CD8-positive, alpha-beta memory T cell (primary cell): ENCODE results near the gene CHTF8. TPM values are rescaled to one million over a fixed set of nuclear protein-coding genes. Genes with fewer than 3 reads are reported as not detected.

ENCODE experiments used
- CTCF ChIA-PET: fragments of 350-600 bp; sonication (Branson Sonifier 250); formaldehyde crosslinking; loops from one replicate; lab custom pipeline; 2021; ENCODE audit warnings: antibody characterized with exemption; lab: Charles Lee
- POLR2A ChIA-PET: fragments of 350-600 bp; sonication (Branson Sonifier 250); formaldehyde crosslinking; loops from one replicate; lab custom pipeline; 2021; ENCODE audit warnings: antibody characterized with exemption; lab: Charles Lee
- DNase-seq, 5 donors: peaks; one replicate each; pipeline versions ENCODE4 v3.0.0 to v3.0.0-alpha.2; 2020 to 2022; ENCODE audit warnings: mixed read lengths in 1 of 5
- H3K27ac ChIP-seq: one replicate; pipeline ENCODE4 v1.7.0; 2013; ENCODE audit warnings: low read depth, mild to moderate bottlenecking, low read length, moderate library complexity
- H3K27me3 ChIP-seq: 2 replicates; pipeline ENCODE4 v1.7.0; 2013; ENCODE audit warnings: low read length, mild to moderate bottlenecking; ENCODE audit not compliant: insufficient read depth, poor library complexity, severe bottlenecking
- H3K36me3 ChIP-seq: 2 replicates; pipeline ENCODE4 v1.7.0; 2013; ENCODE audit warnings: mild to moderate bottlenecking, low read length, moderate library complexity; ENCODE audit not compliant: insufficient read depth
- H3K4me1 ChIP-seq: 2 replicates; pipeline ENCODE4 v1.7.0; 2013; ENCODE audit warnings: mild to moderate bottlenecking, low read length, moderate library complexity; ENCODE audit not compliant: insufficient read depth
- H3K4me3 ChIP-seq: 2 replicates; pipeline ENCODE4 v1.7.0; 2013; ENCODE audit warnings: mild to moderate bottlenecking, low read length
- H3K9me3 ChIP-seq: 2 replicates; pipeline ENCODE4 v1.7.0; 2013; ENCODE audit warnings: mild to moderate bottlenecking, low read length
- H3K27ac Mint-ChIP-seq, 8 donors: one replicate each; pipeline ENCODE4 v1.8.0; 2020 to 2021; ENCODE audit warnings: mixed read lengths in 8 of 8, mild to moderate bottlenecking in 6 of 8, inconsistent platforms in 3 of 8, moderate library complexity in 3 of 8
- H3K27me3 Mint-ChIP-seq, 2 donors: one replicate each; pipeline ENCODE4 v1.8.0; 2020 to 2021; ENCODE audit warnings: mixed read lengths in 2 of 2, mild to moderate bottlenecking in 1 of 2, moderate library complexity in 1 of 2
- H3K36me3 Mint-ChIP-seq, 3 donors: one replicate each; pipeline ENCODE4 v1.8.0; 2020 to 2021; ENCODE audit warnings: mixed read lengths in 3 of 3, inconsistent platforms in 1 of 3, mild to moderate bottlenecking in 1 of 3
- H3K4me1 Mint-ChIP-seq, 3 donors: one replicate each; pipeline ENCODE4 v1.8.0; 2020 to 2021; ENCODE audit warnings: mixed read lengths in 3 of 3, inconsistent platforms in 1 of 3, mild to moderate bottlenecking in 1 of 3
- H3K4me3 Mint-ChIP-seq, 7 donors: one replicate each; pipeline ENCODE4 v1.8.0; 2020 to 2021; ENCODE audit warnings: mixed read lengths in 7 of 7, mild to moderate bottlenecking in 6 of 7, moderate library complexity in 4 of 7, inconsistent platforms in 2 of 7
- H3K9me3 Mint-ChIP-seq, 5 donors: one replicate each; pipeline ENCODE4 v1.8.0; 2020 to 2022; ENCODE audit warnings: mixed read lengths in 5 of 5, mild to moderate bottlenecking in 3 of 5, moderate library complexity in 2 of 5, inconsistent platforms in 1 of 5
- polyA plus RNA-seq: library from polyadenylated mRNA; unstranded; fragments of 300-500 nt; fragmentation: Illumina TruSeq; gene quantifications from one replicate; pipeline ENCODE4 v1.2.3, GENCODE V29; 2021
- total RNA-seq, 2 experiments: library from RNA; stranded (reverse); gene quantifications; one replicate each; pipeline ENCODE4 v1.2.3, GENCODE V29; 2021

CHTF8 gene
- total and polyA plus RNA-seq, 3 experiments from 2014 or later = 141 to 181 (median 149) TPM

DNA sequence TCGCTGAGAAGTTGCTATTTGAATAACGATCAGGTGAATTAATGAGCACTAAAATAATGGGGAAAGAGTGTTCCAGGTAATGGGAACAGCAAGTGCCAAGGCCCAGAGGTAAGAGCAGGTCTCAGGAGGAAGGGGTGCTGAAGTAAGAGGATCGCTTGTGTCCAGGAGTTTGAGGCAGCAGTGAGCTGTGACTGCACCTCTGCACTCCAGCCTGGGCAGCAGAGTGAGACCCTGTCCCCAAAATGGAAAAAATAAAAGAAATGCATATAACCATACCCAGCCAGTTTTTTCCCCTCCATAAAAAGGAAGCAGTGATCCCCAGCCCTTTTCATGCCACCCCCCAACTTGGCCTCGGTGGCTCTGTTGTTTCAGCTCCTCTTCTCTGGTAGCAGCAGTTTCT is 43.7 kb downstream of the CHTF8 start:
- no peaks in the 10 kb centered on the region for H3K4me1 ChIP-seq
- DNase-seq = no peak
- no peaks in the 10 kb centered on the region for H3K9me3 ChIP-seq
- H3K36me3 ChIP-seq = no peaks in the 10 kb centered on the region
- peaks cover 13 to 20% (median 19%) of the 10 kb centered on the region in 3 donors for H3K4me1 Mint-ChIP-seq
- POLR2A ChIA-PET = no interaction called here
- no peaks in the 10 kb centered on the region for H3K9me3 Mint-ChIP-seq
- H3K27me3 Mint-ChIP-seq = no peaks in the 10 kb centered on the region
- peaks cover 6 to 25% (median 11%) of the 10 kb centered on the region in 3 donors for H3K36me3 Mint-ChIP-seq
- H3K4me3 ChIP-seq = no peak overlapping the region
- H3K27ac Mint-ChIP-seq = peak overlapping the region in 5 of 8 donors; percentile 42 to 86 (median 47)
- H3K27ac ChIP-seq = no peak overlapping the region
- CTCF ChIA-PET = interaction anchor here (1.4 kb wide), 1 partner anchor 13 kb away, joined by 3 read pairs; no protein-coding TSS in a partner anchor
- no peak overlapping the region for H3K4me3 Mint-ChIP-seq
- no peaks in the 10 kb centered on the region for H3K27me3 ChIP-seq

DNA sequence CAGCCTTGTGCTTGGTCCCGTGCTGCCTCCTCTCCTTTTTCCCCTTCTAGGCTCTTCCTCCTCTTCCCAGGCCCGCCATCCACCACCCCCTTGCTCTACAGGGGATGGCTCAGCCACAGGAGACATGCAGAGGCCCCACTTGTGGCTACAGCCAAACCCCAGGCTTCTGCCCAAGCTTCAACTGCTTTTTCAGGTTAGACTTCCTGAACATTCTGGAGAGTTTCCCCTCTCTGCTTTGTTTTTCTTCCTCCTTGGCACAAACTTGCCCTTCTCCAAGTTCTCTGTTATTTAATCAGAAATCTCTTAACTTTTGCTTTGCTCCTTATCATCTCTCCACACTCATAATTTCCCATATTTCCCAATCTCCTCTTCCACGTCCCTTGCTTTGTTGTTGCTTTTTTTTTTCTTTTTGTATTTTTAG is 45.2 kb downstream of the CHTF8 start:
- H3K27me3 Mint-ChIP-seq = no peaks in the 10 kb centered on the region
- no peak overlapping the region for H3K4me3 Mint-ChIP-seq
- peak overlapping the region in 2 of 8 donors; percentile 47 to 85 for H3K27ac Mint-ChIP-seq
- H3K4me1 ChIP-seq = no peaks in the 10 kb centered on the region
- no peaks in the 10 kb centered on the region for H3K9me3 Mint-ChIP-seq
- H3K27ac ChIP-seq = no peak overlapping the region
- CTCF ChIA-PET = no interaction called here
- H3K4me3 ChIP-seq = no peak overlapping the region
- POLR2A ChIA-PET = no interaction called here
- H3K36me3 ChIP-seq = no peaks in the 10 kb centered on the region
- peaks cover 13 to 20% (median 19%) of the 10 kb centered on the region in 3 donors for H3K4me1 Mint-ChIP-seq
- H3K9me3 ChIP-seq = no peaks in the 10 kb centered on the region
- no peak for DNase-seq
- H3K36me3 Mint-ChIP-seq = peaks cover 6 to 35% (median 12%) of the 10 kb centered on the region in 3 donors
- H3K27me3 ChIP-seq = no peaks in the 10 kb centered on the region

DNA sequence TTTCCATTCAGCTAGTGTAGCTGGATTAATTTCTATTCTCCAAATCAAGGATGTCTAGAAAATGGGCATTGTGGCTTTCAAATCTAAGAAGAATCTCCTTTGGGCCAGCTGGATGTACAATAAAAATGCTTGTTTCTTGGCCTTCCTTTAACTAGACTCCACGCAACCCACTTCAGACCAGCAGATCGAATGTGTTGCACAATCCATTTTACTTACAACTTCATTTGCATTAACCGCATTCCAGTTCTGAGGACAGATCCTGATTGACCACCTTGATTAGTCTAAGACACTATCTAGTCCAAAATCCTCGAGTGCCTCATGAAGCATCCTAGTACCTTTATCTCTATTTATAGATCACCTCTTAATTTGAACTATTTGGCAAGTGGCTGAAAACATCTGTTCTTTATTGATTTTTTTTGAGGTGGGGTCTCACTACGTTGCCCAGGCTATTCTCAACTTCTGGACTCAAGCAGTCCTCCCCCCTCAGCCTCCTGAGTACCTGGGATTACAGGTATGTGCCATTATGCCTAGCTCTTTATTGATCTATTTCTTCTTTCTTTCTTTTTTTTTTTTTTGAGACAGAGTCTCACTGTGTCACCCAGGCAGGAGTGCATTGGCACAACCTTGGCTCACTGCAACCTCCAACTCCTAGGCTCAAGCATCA is 47.2 kb downstream of the CHTF8 start:
- no peaks in the 10 kb centered on the region for H3K27me3 Mint-ChIP-seq
- H3K4me1 Mint-ChIP-seq = peaks cover 13 to 19% (median 19%) of the 10 kb centered on the region in 3 donors
- Histone ChIP-seq H3K4me1 (no peaks in the 10 kb centered on the region), H3K36me3 (no peaks in the 10 kb centered on the region), H3K9me3 (no peaks in the 10 kb centered on the region), H3K27ac (no peak overlapping the region), H3K27me3 (no peaks in the 10 kb centered on the region), H3K4me3 (no peak overlapping the region)
- DNase-seq = no peak
- ChIA-PET POLR2A (no interaction called here), CTCF (interaction anchor here (0.6 kb wide), 1 partner anchor 20 kb away, joined by 3 read pairs; no protein-coding TSS in a partner anchor)
- no peak overlapping the region for H3K27ac Mint-ChIP-seq
- H3K9me3 Mint-ChIP-seq = no peaks in the 10 kb centered on the region
- no peak overlapping the region for H3K4me3 Mint-ChIP-seq
- H3K36me3 Mint-ChIP-seq = peaks cover 6 to 35% (median 12%) of the 10 kb centered on the region in 3 donors

DNA sequence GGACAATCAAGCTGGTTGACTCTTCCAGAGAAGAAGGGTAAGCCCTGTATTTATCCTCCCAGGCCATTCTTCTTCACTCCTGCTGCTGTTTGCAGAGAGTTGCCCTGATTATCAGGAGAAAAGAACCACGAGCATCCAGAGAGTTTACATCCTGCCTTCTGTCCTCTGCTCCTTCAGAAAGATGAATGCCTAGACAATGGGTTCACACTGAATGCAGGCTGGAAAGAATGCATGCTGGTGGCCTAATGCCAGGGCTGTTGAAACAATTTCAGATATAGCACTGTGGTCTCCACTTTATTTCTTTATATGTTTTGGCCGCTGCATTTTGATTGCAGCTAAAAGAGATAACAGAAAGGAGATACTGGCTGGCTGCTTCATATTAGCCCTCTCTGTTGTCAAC is 48.1 kb downstream of the CHTF8 start:
- H3K36me3 ChIP-seq = no peaks in the 10 kb centered on the region
- no peak overlapping the region for H3K4me3 ChIP-seq
- peaks cover 10 to 15% (median 12%) of the 10 kb centered on the region in 3 donors for H3K4me1 Mint-ChIP-seq
- ChIA-PET POLR2A (no interaction called here), CTCF (no interaction called here)
- H3K27me3 Mint-ChIP-seq = no peaks in the 10 kb centered on the region
- no peak overlapping the region for H3K27ac ChIP-seq
- H3K27ac Mint-ChIP-seq = no peak overlapping the region
- no peaks in the 10 kb centered on the region for H3K9me3 Mint-ChIP-seq
- H3K4me3 Mint-ChIP-seq = no peak overlapping the region
- H3K27me3 ChIP-seq = no peaks in the 10 kb centered on the region
- no peaks in the 10 kb centered on the region for H3K4me1 ChIP-seq
- no peaks in the 10 kb centered on the region for H3K9me3 ChIP-seq
- peaks cover 6 to 35% (median 14%) of the 10 kb centered on the region in 3 donors for H3K36me3 Mint-ChIP-seq
- no peak for DNase-seq

DNA sequence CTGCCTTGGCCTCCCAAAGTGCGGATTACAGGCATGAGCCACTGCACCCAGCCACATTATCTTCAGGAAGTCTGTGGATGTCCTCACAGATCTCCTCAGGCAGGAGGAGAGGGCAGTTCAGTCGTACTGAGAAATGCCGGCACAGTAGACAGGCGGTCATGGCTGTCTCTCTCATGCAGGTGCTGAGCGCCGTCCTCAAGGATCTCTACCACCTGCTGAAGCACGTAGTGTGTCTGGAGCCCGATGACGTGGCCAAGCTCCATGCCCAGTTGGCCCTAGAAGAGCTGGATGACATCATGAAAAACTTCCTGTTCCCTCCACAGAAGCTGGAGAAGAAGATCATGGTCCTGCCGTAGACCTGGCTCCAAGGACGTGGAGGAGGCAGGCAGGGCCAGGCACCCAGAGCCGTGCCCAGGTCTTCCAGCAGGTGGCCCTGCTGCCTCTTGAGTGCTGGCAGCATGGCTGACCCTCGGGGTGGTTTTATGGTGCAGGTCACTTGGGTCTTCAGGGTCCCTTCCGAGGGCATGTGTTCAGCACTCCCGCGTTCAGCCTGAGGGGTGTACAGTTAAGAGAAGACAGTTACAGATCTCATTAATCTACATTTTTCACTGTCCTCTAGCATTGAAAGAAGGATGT is 49.0 kb downstream of the CHTF8 start:
- Mint-ChIP-seq H3K27ac (no peak overlapping the region), H3K36me3 (peaks cover 6 to 36% (median 14%) of the 10 kb centered on the region in 3 donors), H3K4me3 (no peak overlapping the region), H3K27me3 (no peaks in the 10 kb centered on the region), H3K9me3 (no peaks in the 10 kb centered on the region), H3K4me1 (peaks cover 1 to 6% (median 4%) of the 10 kb centered on the region in 3 donors)
- CTCF ChIA-PET = no interaction called here
- POLR2A ChIA-PET = no interaction called here
- Histone ChIP-seq H3K9me3 (no peaks in the 10 kb centered on the region), H3K27me3 (no peaks in the 10 kb centered on the region), H3K27ac (no peak overlapping the region), H3K36me3 (no peaks in the 10 kb centered on the region), H3K4me3 (no peak overlapping the region), H3K4me1 (no peaks in the 10 kb centered on the region)
- no peak for DNase-seq

DNA sequence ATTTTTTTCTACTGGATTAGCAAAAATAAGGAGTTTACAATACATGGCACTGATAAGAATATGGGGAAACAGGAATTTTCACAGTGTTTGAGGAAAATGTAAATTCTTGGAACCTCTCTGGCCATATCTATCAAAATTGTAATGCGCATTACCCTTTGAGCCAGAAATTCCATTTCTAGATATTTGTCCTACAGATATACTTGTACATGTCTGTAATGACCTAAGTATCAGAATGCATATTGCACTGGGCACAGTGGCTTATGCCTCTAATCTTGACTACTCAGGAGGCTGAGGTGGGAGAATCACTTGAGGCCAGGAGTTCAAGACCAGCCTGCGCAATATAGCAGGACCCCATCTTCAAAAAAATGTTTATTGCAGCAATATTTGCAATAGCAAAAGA is 52.7 kb downstream of the CHTF8 start:
- H3K4me3 Mint-ChIP-seq = no peak overlapping the region
- CTCF ChIA-PET = no interaction called here
- no peaks in the 10 kb centered on the region for H3K9me3 ChIP-seq

DNA sequence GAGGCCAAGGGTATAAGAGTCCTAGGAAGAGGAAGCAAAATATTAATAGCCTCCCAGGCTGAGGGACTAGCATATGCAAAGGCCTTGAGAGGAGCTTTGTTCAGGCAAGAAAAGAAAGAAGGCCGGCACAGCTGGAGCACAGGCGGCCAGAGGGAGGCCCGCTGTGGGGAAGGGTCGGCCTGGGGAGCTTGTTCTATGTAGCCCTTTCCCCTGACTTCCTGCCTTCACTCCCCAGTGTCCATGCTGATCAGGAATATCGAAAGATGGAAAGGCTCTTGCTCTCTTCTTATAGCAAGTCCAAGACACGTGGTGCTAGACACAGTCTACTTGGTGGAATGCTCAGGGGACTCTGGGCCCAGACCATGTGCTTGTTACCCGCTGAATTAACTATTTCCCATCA is 54.3 kb downstream of the CHTF8 start:
- H3K4me1 Mint-ChIP-seq = no peaks in the 10 kb centered on the region
- H3K27me3 Mint-ChIP-seq = no peaks in the 10 kb centered on the region
- ChIA-PET CTCF (no interaction called here), POLR2A (no interaction called here)
- H3K4me1 ChIP-seq = no peaks in the 10 kb centered on the region
- H3K36me3 ChIP-seq = no peaks in the 10 kb centered on the region
- no peak for DNase-seq
- no peak overlapping the region for H3K27ac ChIP-seq
- H3K9me3 Mint-ChIP-seq = no peaks in the 10 kb centered on the region
- H3K4me3 ChIP-seq = no peak overlapping the region
- H3K27ac Mint-ChIP-seq = no peak overlapping the region
- H3K4me3 Mint-ChIP-seq = no peak overlapping the region
- no peaks in the 10 kb centered on the region for H3K27me3 ChIP-seq
- peaks cover 0 to 11% (median 4%) of the 10 kb centered on the region in 3 donors for H3K36me3 Mint-ChIP-seq
- H3K9me3 ChIP-seq = no peaks in the 10 kb centered on the region

More for the DNA sequence above, 52.7 kb downstream of the CHTF8 start:
- H3K27ac Mint-ChIP-seq = no peak overlapping the region
- Histone ChIP-seq H3K36me3 (no peaks in the 10 kb centered on the region), H3K27me3 (no peaks in the 10 kb centered on the region), H3K4me1 (no peaks in the 10 kb centered on the region), H3K4me3 (no peak overlapping the region), H3K27ac (no peak overlapping the region)
- peaks cover 0 to 25% (median 10%) of the 10 kb centered on the region in 3 donors for H3K36me3 Mint-ChIP-seq
- POLR2A ChIA-PET = no interaction called here
- H3K27me3 Mint-ChIP-seq = no peaks in the 10 kb centered on the region
- no peaks in the 10 kb centered on the region for H3K4me1 Mint-ChIP-seq
- H3K9me3 Mint-ChIP-seq = no peaks in the 10 kb centered on the region
- DNase-seq = no peak

DNA sequence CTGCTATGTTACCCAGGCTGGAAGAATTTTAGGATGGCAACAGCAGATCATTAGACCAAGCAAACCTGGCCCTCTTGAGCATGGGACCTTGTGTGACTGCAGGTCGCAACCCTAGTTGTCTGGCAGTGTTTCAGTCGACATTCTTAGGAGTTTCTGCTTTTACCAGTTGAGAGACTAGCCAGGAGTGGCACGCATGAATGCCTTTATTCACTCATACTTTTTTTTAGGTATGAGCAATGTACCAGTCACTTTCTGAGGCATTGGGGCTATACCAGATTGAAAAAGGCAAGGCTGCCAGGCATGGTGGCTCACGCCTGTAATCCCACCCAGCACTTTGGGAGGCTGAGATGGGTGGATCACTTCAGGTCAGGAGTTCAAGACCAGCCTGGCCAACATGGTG is 55.1 kb downstream of the CHTF8 start:
- no peak overlapping the region for H3K27ac Mint-ChIP-seq
- H3K9me3 Mint-ChIP-seq = no peaks in the 10 kb centered on the region
- H3K4me1 Mint-ChIP-seq = no peaks in the 10 kb centered on the region
- no peak overlapping the region for H3K4me3 Mint-ChIP-seq
- H3K27me3 ChIP-seq = no peaks in the 10 kb centered on the region
- ChIA-PET POLR2A (no interaction called here), CTCF (no interaction called here)
- H3K9me3 ChIP-seq = no peaks in the 10 kb centered on the region
- DNase-seq = no peak
- H3K27ac ChIP-seq = no peak overlapping the region
- no peaks in the 10 kb centered on the region for H3K27me3 Mint-ChIP-seq
- no peaks in the 10 kb centered on the region for H3K4me1 ChIP-seq
- H3K36me3 Mint-ChIP-seq = peaks cover 0 to 7% (median 4%) of the 10 kb centered on the region in 3 donors
- H3K36me3 ChIP-seq = no peaks in the 10 kb centered on the region
- no peak overlapping the region for H3K4me3 ChIP-seq
